OCI-LY7 (cell line): ENCODE results near the gene SYT14. TPM values are rescaled to one million over a fixed set of nuclear protein-coding genes. Genes with fewer than 3 reads are reported as not detected.

Source experiments
- BruUV-seq: library from RNA; stranded (reverse); fragments of 400-500 nt; replicated peaks from 2 replicates; lab custom pipeline; 2021; lab: Mats Ljungman, UMichigan
- CTCF ChIA-PET: fragments of 300-600 bp; sonication (Branson Sonifier 250); formaldehyde crosslinking; loops from one replicate; lab custom pipeline; 2022; ENCODE audit warnings: antibody characterized with exemption; ENCODE audit not compliant: unreplicated experiment; lab: Charles Lee
- POLR2A ChIA-PET: fragments of 300-600 bp; sonication (Branson Sonifier 250); formaldehyde crosslinking; loops from one replicate; lab custom pipeline; 2022; ENCODE audit warnings: antibody characterized with exemption; lab: Charles Lee
- DNase-seq: peaks from one replicate; pipeline ENCODE4 v3.0.0-alpha.2; 2015; ENCODE audit warnings: low spot score
- H2AFZ ChIP-seq: fragments of 200-600 bp; sonication (generic), shearing (Covaris generic); 2 replicates; pipeline ENCODE4 v1.6.1; 2014; ENCODE audit warnings: mild to moderate bottlenecking, antibody characterized with exemption, low read length, moderate library complexity
- H3K27ac ChIP-seq: fragments of 200-600 bp; sonication (generic); 2 replicates; pipeline ENCODE4 v1.5.1; 2014; ENCODE audit warnings: mixed run types, low read depth, mild to moderate bottlenecking, moderate library complexity, low read length, inconsistent platforms; ENCODE audit not compliant: poor library complexity, severe bottlenecking
- H3K36me3 ChIP-seq: fragments of 200-600 bp; sonication (generic); 2 replicates; pipeline ENCODE4 v1.6.1; 2014; ENCODE audit warnings: mild to moderate bottlenecking, antibody characterized with exemption, low read length, moderate library complexity, mixed read lengths; ENCODE audit not compliant: insufficient read depth
- H3K4me1 ChIP-seq: fragments of 200-600 bp; sonication (generic); 2 replicates; pipeline ENCODE4 v1.5.1; 2014; ENCODE audit warnings: mild to moderate bottlenecking, low read length; ENCODE audit not compliant: insufficient read depth, poor library complexity, severe bottlenecking
- H3K4me2 ChIP-seq: fragments of 200-600 bp; sonication (generic); 2 replicates; pipeline ENCODE4 v1.6.1; 2014; ENCODE audit warnings: mild to moderate bottlenecking, low read length
- H3K4me3 ChIP-seq: fragments of 200-600 bp; sonication (generic); 2 replicates; pipeline ENCODE4 v1.5.1; 2014; ENCODE audit warnings: mild to moderate bottlenecking, low read depth, low read length; ENCODE audit not compliant: poor library complexity, severe bottlenecking
- H3K79me2 ChIP-seq: fragments of 200-600 bp; sonication (generic); 2 replicates; pipeline ENCODE4 v1.6.1; 2016; ENCODE audit warnings: low read depth, mild to moderate bottlenecking, low read length, moderate library complexity, mixed read lengths; ENCODE audit not compliant: insufficient read depth
- H3K9me2 ChIP-seq: fragments of 200-600 bp; sonication (generic); 2 replicates; pipeline ENCODE4 v1.6.1; 2016; ENCODE audit warnings: mild to moderate bottlenecking, low read length, mixed read lengths; ENCODE audit not compliant: insufficient read depth
- H3K9me3 ChIP-seq: fragments of 200-600 bp; sonication (generic); 2 replicates; pipeline ENCODE4 v1.6.1; 2014; ENCODE audit warnings: mild to moderate bottlenecking, mixed run types, low read length, mixed read lengths
- H4K20me1 ChIP-seq: fragments of 200-600 bp; sonication (generic); 2 replicates; pipeline ENCODE4 v1.6.1; 2014; ENCODE audit warnings: mild to moderate bottlenecking, antibody characterized with exemption, low read length, moderate library complexity, mixed read lengths; ENCODE audit not compliant: insufficient read depth
- CTCF ChIP-seq: fragments of 200-600 bp; sonication (generic); conservative IDR thresholded peaks from 2 replicates; pipeline ENCODE4 v1.5.1; 2014; ENCODE audit warnings: mild to moderate bottlenecking, antibody characterized with exemption, low read length, moderate library complexity, mixed read lengths
- EZH2phosphoT487 ChIP-seq: fragments of 200-600 bp; sonication (generic); IDR thresholded peaks from 2 replicates; pipeline ENCODE4 v1.6.1; 2018; ENCODE audit warnings: low read depth, borderline replicate concordance, mild to moderate bottlenecking, mixed run types, antibody characterized with exemption, low read length, moderate library complexity, mixed read lengths
- intact Hi-C: fragments of 100-400 bp; cut with micrococcal nuclease; formaldehyde crosslinking; loops from one replicate; pipeline ENCODE4 v1.10.0; 2022; ENCODE audit not compliant: unreplicated experiment
- total RNA-seq, 2 experiments: library from RNA; depleted of rRNA in 1 of 2; stranded (reverse); fragments of >200 nt in 1 of 2; shearing (Covaris generic) in 1 of 2; gene quantifications; 2 replicates each; pipeline ENCODE4 v1.2.3, GENCODE V29; 2014 to 2022

The SYT14 gene
- total RNA-seq, 2 experiments from 2014 or later, result not detected

- Histone ChIP-seq H3K27ac (no peak overlapping the region), H2AFZ (no peak overlapping the region), H3K79me2 (no peaks in the 10 kb centered on the region), H3K4me3 (no peak overlapping the region), H3K4me1 (no peaks in the 10 kb centered on the region), H3K9me2 (no peaks in the 10 kb centered on the region), H4K20me1 (no peaks in the 10 kb centered on the region), H3K4me2 (no peak overlapping the region), H3K36me3 (no peaks in the 10 kb centered on the region), H3K9me3 (no peaks in the 10 kb centered on the region)
- BruUV-seq, result no TSS peak
- intact Hi-C loops, result no loop called here
- TF ChIP-seq EZH2phosphoT487 (no peak), CTCF (no peak)
- no peak for DNase-seq
- ChIA-PET CTCF (no interaction called here), POLR2A (no interaction called here)
Measured at GRCh38 chr1:209956116-209956515, 18.1 kb downstream of the SYT14 start.

- CTCF ChIA-PET, result no interaction called here
Measured at GRCh38 chr1:209959623-209960022, 21.6 kb downstream of the SYT14 start.

More at GRCh38 chr1:209959623-209960022, 21.6 kb downstream of the SYT14 start:
- H4K20me1 ChIP-seq, result no peaks in the 10 kb centered on the region
- no peak overlapping the region for H3K27ac ChIP-seq
- H3K79me2 ChIP-seq, result no peaks in the 10 kb centered on the region
- H2AFZ ChIP-seq, result no peak overlapping the region
- H3K36me3 ChIP-seq, result no peaks in the 10 kb centered on the region
- POLR2A ChIA-PET, result no interaction called here
- no peaks in the 10 kb centered on the region for H3K9me3 ChIP-seq
- H3K4me3 ChIP-seq, result no peak overlapping the region
- H3K9me2 ChIP-seq, result no peaks in the 10 kb centered on the region
- TF ChIP-seq CTCF (no peak), EZH2phosphoT487 (no peak)
- H3K4me1 ChIP-seq, result no peaks in the 10 kb centered on the region
- no peak overlapping the region for H3K4me2 ChIP-seq
- no peak for DNase-seq
- intact Hi-C loops, result no loop called here
- no TSS peak for BruUV-seq
